ENCODE results near the gene KRT83. TPM values are rescaled to one million over a fixed set of nuclear protein-coding genes. Genes with fewer than 3 reads are reported as not detected.

KRT83 gene
- total RNA-seq, 1 donor, result not detected

DNA sequence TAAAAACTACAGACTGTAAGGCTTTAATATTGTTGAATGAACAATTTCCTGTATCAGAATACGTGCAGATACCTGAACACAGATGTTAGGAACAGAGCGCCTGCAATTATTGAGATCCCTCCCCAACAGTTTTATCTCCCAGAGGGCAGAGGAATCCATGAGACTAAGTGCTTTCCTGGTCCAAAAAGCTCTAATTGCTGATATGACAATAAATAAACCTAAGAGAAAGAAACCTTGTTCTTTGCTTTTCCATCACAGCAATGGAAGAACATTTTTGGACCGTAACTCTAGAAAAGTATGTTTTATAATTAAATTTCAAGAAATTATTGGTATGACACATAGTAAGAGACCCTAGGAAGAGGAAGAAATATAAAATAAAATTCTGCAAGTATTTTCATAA, 13.0 kb upstream of the KRT83 start:
- no peak for DNase-seq (ENCODE audit: low read depth)
- TF ChIP-seq, protein P1, sequence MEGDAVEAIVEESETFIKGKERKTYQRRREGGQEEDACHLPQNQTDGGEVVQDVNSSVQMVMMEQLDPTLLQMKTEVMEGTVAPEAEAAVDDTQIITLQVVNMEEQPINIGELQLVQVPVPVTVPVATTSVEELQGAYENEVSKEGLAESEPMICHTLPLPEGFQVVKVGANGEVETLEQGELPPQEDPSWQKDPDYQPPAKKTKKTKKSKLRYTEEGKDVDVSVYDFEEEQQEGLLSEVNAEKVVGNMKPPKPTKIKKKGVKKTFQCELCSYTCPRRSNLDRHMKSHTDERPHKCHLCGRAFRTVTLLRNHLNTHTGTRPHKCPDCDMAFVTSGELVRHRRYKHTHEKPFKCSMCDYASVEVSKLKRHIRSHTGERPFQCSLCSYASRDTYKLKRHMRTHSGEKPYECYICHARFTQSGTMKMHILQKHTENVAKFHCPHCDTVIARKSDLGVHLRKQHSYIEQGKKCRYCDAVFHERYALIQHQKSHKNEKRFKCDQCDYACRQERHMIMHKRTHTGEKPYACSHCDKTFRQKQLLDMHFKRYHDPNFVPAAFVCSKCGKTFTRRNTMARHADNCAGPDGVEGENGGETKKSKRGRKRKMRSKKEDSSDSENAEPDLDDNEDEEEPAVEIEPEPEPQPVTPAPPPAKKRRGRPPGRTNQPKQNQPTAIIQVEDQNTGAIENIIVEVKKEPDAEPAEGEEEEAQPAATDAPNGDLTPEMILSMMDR (IDR thresholded peaks at IDR 0.05; ENCODE audit: insufficient read depth, low read depth, low read length), result no peak
- H3K4me3 ChIP-seq (ENCODE audit: low read depth, low read length), result no peak overlapping the region

DNA sequence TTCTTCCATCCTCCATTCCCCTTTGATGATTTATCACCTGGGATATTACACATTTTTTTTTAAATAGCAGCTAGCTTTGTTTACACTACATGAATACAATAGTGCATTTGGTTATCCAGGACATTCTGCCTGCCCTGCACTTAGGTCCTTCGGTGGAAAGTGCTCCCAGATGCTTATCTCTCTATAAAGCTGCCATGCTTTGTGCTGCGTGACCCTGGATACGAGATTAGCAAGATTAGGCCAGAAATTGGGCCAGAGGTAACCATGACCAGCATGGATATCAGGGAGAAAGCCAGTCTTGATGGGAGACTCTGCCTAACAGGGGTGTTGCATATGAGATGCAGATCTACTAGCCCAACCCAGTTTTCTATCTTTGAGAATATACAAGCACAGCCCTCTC, 12.1 kb upstream of the KRT83 start:
- DNase-seq (ENCODE audit: low read depth), result no peak
- TF ChIP-seq, protein P1 (IDR thresholded peaks at IDR 0.05; ENCODE audit: insufficient read depth, low read depth, low read length), result no peak

DNA sequence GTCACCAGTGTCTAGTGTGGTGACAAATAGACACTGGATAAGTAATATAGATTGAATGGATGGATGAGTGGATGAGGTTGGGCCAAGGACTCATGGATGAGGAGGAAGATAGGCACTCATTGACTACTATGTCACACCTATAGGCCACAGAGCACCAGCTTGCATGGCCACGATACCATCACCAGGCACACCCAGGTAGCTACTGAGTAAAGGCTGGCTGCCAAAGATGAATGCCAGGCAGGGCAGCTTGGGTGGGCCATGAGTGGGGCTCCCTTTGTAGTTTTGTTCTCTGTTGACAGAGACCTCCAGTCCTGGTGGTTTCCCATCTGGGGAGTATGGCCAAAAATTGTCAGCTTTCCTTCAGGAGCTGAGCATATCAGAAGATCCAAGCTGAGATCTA, 11.2 kb upstream of the KRT83 start:
- DNase-seq (ENCODE audit: low read depth), result no peak
- TF ChIP-seq, protein P1 (IDR thresholded peaks at IDR 0.05; ENCODE audit: insufficient read depth, low read depth, low read length), result no peak
- H3K4me3 ChIP-seq (ENCODE audit: low read depth, low read length), result no peak overlapping the region

More for the DNA sequence above, 12.1 kb upstream of the KRT83 start:
- no peak overlapping the region for H3K4me3 ChIP-seq (ENCODE audit: low read depth, low read length)

DNA sequence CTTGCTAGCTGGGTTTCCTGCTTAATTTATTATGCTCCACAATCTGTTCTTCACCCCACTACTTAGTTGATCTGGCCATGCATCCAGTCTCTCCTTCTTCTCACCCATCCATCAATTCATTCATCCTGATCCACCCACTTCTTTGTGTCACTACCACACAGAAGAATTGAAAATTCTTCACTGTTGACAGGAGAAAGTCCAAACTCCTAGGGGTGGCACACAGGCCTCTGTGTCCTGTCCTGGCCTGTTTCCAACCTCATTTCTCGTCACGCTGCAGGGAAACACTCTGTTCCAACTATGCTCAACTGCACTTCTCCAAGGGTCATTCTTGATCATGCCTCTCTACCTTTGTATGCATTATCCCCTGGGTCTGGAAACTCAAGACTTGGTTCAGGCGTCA, 10.6 kb upstream of the KRT83 start:
- H3K4me3 ChIP-seq (ENCODE audit: low read depth, low read length), result no peak overlapping the region
- DNase-seq (ENCODE audit: low read depth), result no peak
- TF ChIP-seq, protein P1 (IDR thresholded peaks at IDR 0.05; ENCODE audit: insufficient read depth, low read depth, low read length), result no peak

DNA sequence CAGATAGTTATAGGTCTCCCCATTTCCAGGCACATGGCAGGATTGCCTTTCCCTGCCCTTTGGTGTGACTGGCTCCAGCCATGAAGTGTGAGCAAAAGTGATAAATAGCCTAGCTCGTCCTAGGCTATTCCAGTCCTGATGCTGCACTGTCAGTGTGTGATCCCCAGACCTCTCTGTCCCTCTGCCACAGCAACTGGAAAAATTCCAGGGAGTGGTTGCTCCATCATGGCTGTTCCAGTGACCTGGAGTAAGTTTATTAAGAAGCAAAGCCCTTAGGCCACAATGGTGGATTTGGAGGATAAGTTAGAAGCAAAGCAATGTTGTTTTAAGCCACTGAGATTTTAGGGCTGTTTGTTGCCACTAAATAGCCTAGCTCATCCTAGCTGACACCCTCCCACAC, 9.8 kb upstream of the KRT83 start:
- TF ChIP-seq, protein P1 (IDR thresholded peaks at IDR 0.05; ENCODE audit: insufficient read depth, low read depth, low read length), result no peak
- DNase-seq (ENCODE audit: low read depth), result no peak
- H3K4me3 ChIP-seq (ENCODE audit: low read depth, low read length), result no peak overlapping the region

DNA sequence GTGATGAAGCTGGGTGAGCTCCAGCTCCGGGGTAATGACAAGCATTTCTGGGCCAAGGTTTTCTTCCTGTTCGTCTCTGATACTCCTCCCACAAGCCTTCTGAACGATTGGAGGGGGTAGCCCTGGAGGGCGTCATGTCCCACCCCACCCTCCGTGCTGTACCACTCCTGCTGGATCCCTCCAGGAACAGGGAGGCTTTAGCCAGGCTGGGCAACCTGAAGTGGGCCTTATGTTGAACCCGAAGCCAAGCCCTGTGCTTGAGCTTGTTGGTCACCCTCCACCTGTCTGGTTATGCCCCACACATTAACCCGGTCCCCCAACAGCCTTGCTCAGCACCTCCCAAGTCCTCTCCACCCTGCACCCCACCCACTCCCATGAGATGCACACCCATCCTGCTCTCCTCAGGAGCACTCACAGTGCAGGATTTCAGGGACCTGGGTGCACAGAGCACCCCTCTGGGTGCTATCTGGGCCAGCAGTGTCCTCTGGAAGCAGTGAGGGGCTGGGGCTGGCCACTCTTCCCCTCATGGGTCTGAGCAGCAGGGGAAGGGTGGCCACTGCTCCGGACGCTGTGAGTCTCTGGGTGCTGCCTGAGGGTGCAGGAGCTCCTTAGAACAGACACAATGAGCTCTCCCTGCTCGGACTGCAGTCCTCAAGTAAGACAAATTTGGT, 6.8 kb upstream of the KRT83 start:
- DNase-seq (ENCODE audit: low read depth), result no peak
- TF ChIP-seq, protein P1 (IDR thresholded peaks at IDR 0.05; ENCODE audit: insufficient read depth, low read depth, low read length), result no peak
- H3K4me3 ChIP-seq (ENCODE audit: low read depth, low read length), result no peak overlapping the region

Data from fibroblast of villous mesenchyme (primary cell).